Measurements from ENCODE around the gene MUS81. TPM values are rescaled to one million over a fixed set of nuclear protein-coding genes. Genes with fewer than 3 reads are reported as not detected.
A peak's percentile ranks its signal among the peaks of the same experiment; 100 is the strongest.

The MUS81 gene
- total and polyA plus RNA-seq, 10 of the 15 experiments (the other 5 are each of a cell fraction or from before 2014, with no cell fraction given) = 11.8 to 76.1 (median 48.4) TPM

DNA sequence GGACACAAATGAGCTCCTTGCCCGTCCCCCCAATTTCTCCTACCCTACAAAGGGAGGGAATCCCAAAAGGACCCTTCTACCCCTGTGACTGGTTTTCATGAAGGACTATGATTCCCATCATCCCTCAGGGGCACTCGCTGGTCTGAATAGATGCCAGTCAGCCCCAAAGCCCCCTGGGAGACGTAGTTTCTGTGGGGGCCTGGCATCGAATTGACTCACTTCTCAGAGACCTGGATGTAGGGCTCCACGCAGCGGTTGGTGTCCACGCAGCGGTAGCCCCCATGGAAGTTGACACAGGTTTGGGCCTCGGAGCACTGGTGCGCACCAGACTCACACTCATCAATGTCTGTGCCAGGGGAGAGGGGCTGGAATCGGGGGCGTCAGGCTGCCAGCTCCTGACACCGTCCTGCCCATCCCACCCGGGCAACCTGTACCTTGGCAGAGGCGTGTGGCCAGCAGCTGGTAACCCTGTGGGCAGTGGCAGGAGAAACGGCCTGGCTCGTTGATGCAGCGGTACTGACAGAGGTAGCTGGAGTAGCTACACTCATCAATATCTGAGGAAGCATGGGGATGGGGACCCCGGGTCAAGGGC lies 7.9 kb downstream of the MUS81 start (continued):
- TF ChIP-seq, protein P1, sequence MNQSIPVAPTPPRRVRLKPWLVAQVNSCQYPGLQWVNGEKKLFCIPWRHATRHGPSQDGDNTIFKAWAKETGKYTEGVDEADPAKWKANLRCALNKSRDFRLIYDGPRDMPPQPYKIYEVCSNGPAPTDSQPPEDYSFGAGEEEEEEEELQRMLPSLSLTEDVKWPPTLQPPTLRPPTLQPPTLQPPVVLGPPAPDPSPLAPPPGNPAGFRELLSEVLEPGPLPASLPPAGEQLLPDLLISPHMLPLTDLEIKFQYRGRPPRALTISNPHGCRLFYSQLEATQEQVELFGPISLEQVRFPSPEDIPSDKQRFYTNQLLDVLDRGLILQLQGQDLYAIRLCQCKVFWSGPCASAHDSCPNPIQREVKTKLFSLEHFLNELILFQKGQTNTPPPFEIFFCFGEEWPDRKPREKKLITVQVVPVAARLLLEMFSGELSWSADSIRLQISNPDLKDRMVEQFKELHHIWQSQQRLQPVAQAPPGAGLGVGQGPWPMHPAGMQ (IDR thresholded peaks at IDR 0.05; ENCODE audit: borderline replicate concordance) = no peak
- TF ChIP-seq, protein P2, sequence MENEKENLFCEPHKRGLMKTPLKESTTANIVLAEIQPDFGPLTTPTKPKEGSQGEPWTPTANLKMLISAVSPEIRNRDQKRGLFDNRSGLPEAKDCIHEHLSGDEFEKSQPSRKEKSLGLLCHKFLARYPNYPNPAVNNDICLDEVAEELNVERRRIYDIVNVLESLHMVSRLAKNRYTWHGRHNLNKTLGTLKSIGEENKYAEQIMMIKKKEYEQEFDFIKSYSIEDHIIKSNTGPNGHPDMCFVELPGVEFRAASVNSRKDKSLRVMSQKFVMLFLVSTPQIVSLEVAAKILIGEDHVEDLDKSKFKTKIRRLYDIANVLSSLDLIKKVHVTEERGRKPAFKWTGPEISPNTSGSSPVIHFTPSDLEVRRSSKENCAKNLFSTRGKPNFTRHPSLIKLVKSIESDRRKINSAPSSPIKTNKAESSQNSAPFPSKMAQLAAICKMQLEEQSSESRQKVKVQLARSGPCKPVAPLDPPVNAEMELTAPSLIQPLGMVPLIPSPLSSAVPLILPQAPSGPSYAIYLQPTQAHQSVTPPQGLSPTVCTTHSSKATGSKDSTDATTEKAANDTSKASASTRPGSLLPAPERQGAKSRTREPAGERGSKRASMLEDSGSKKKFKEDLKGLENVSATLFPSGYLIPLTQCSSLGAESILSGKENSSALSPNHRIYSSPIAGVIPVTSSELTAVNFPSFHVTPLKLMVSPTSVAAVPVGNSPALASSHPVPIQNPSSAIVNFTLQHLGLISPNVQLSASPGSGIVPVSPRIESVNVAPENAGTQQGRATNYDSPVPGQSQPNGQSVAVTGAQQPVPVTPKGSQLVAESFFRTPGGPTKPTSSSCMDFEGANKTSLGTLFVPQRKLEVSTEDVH (IDR thresholded peaks at IDR 0.05; ENCODE audit: low read depth, partially characterized antibody) = no peak
- TF ChIP-seq, protein P3, sequence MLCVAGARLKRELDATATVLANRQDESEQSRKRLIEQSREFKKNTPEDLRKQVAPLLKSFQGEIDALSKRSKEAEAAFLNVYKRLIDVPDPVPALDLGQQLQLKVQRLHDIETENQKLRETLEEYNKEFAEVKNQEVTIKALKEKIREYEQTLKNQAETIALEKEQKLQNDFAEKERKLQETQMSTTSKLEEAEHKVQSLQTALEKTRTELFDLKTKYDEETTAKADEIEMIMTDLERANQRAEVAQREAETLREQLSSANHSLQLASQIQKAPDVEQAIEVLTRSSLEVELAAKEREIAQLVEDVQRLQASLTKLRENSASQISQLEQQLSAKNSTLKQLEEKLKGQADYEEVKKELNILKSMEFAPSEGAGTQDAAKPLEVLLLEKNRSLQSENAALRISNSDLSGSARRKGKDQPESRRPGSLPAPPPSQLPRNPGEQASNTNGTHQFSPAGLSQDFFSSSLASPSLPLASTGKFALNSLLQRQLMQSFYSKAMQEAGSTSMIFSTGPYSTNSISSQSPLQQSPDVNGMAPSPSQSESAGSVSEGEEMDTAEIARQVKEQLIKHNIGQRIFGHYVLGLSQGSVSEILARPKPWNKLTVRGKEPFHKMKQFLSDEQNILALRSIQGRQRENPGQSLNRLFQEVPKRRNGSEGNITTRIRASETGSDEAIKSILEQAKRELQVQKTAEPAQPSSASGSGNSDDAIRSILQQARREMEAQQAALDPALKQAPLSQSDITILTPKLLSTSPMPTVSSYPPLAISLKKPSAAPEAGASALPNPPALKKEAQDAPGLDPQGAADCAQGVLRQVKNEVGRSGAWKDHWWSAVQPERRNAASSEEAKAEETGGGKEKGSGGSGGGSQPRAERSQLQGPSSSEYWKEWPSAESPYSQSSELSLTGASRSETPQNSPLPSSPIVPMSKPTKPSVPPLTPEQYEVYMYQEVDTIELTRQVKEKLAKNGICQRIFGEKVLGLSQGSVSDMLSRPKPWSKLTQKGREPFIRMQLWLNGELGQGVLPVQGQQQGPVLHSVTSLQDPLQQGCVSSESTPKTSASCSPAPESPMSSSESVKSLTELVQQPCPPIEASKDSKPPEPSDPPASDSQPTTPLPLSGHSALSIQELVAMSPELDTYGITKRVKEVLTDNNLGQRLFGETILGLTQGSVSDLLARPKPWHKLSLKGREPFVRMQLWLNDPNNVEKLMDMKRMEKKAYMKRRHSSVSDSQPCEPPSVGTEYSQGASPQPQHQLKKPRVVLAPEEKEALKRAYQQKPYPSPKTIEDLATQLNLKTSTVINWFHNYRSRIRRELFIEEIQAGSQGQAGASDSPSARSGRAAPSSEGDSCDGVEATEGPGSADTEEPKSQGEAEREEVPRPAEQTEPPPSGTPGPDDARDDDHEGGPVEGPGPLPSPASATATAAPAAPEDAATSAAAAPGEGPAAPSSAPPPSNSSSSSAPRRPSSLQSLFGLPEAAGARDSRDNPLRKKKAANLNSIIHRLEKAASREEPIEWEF (IDR thresholded peaks at IDR 0.05; ENCODE audit: insufficient replicate concordance, low read depth, low read length) = no peak
- TF ChIP-seq ZSCAN29 (IDR thresholded peaks at IDR 0.05) = no peak
- peak; percentile 82 for TF ChIP-seq POLR2A (IDR thresholded peaks at IDR 0.05; ENCODE audit: low read depth, low read length)
- TF ChIP-seq HCFC1 (IDR thresholded peaks at IDR 0.05; ENCODE audit: low read length) = peak; percentile 75
- no peak for TF ChIP-seq RFX5 (IDR thresholded peaks at IDR 0.05; ENCODE audit: low read depth, low read length)
- no peak for TF ChIP-seq TARDBP (IDR thresholded peaks at IDR 0.05; ENCODE audit: borderline replicate concordance)
- TF ChIP-seq STAT3 (IDR thresholded peaks at IDR 0.05; ENCODE audit: low read depth, low read length) = no peak
- peak; percentile 58; the same call in 1 of the 2 replicates for TF ChIP-seq SMAD5 (IDR thresholded peaks at IDR 0.05; ENCODE audit: low read depth)
- TF ChIP-seq HDGF (IDR thresholded peaks at IDR 0.05) = no peak
- TF ChIP-seq POLR2AphosphoS2 (IDR thresholded peaks at IDR 0.05; ENCODE audit: low read depth, low read length) = no peak
- TF ChIP-seq POU2F2 (IDR thresholded peaks at IDR 0.05; ENCODE audit: borderline replicate concordance, low read depth, low read length) = no peak
- TF ChIP-seq, protein P4, sequence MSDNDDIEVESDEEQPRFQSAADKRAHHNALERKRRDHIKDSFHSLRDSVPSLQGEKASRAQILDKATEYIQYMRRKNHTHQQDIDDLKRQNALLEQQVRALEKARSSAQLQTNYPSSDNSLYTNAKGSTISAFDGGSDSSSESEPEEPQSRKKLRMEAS (IDR thresholded peaks at IDR 0.05; ENCODE audit: low read depth, low read length) = no peak
- TF ChIP-seq, protein P5, sequence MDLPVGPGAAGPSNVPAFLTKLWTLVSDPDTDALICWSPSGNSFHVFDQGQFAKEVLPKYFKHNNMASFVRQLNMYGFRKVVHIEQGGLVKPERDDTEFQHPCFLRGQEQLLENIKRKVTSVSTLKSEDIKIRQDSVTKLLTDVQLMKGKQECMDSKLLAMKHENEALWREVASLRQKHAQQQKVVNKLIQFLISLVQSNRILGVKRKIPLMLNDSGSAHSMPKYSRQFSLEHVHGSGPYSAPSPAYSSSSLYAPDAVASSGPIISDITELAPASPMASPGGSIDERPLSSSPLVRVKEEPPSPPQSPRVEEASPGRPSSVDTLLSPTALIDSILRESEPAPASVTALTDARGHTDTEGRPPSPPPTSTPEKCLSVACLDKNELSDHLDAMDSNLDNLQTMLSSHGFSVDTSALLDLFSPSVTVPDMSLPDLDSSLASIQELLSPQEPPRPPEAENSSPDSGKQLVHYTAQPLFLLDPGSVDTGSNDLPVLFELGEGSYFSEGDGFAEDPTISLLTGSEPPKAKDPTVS (IDR thresholded peaks at IDR 0.05; ENCODE audit: low read depth, low read length) = no peak
